A673 (cell line): ENCODE data around the gene MDH1. TPM values are rescaled to one million over a fixed set of nuclear protein-coding genes. Genes with fewer than 3 reads are reported as not detected.

Experiments used
- BruUV-seq: library from RNA; stranded (reverse); fragments of 400-500 nt; replicated peaks from 2 replicates; lab custom pipeline; 2021; lab: Mats Ljungman, UMichigan
- CTCF ChIA-PET: fragments of 300-600 bp; sonication (Branson Sonifier 250); formaldehyde crosslinking; loops from one replicate; lab custom pipeline; 2022; ENCODE audit warnings: antibody characterized with exemption; lab: Charles Lee
- POLR2A ChIA-PET: fragments of 300-600 bp; sonication (Branson Sonifier 250); formaldehyde crosslinking; loops from one replicate; lab custom pipeline; 2022; ENCODE audit warnings: antibody characterized with exemption; ENCODE audit not compliant: low non-redundant PET; lab: Charles Lee
- DNase-seq: peaks from one replicate; pipeline ENCODE4 v3.0.0-alpha.2; 2015; ENCODE audit warnings: low spot score
- H3K27ac ChIP-seq: fragments of 200-600 bp; sonication (generic); 2 replicates; pipeline ENCODE4 v1.5.1; 2016; ENCODE audit warnings: mixed run types, low read depth, mild to moderate bottlenecking, mixed read lengths, antibody characterized with exemption, low read length; ENCODE audit not compliant: poor library complexity, severe bottlenecking
- H3K27me3 ChIP-seq: fragments of 200-600 bp; sonication (generic); replicated peaks from 2 replicates; pipeline ENCODE4 v1.6.1; 2017; ENCODE audit warnings: mixed run types, low read depth, mild to moderate bottlenecking, mixed read lengths, antibody characterized with exemption, low read length; ENCODE audit not compliant: insufficient read depth, poor library complexity
- H3K36me3 ChIP-seq: fragments of 200-600 bp; sonication (generic); 2 replicates; pipeline ENCODE4 v1.6.1; 2016; ENCODE audit warnings: mixed run types, mild to moderate bottlenecking, mixed read lengths, antibody characterized with exemption, low read length; ENCODE audit not compliant: insufficient read depth, poor library complexity, severe bottlenecking
- H3K4me1 ChIP-seq: fragments of 200-600 bp; sonication (generic); 2 replicates; pipeline ENCODE4 v1.6.1; 2017; ENCODE audit warnings: mixed run types, mild to moderate bottlenecking, mixed read lengths, antibody characterized with exemption, low read length; ENCODE audit not compliant: insufficient read depth, poor library complexity, severe bottlenecking
- H3K4me3 ChIP-seq: fragments of 200-600 bp; sonication (generic); 2 replicates; pipeline ENCODE4 v1.5.1; 2016; ENCODE audit warnings: low read depth, mixed run types, mild to moderate bottlenecking, mixed read lengths, low read length; ENCODE audit not compliant: poor library complexity, severe bottlenecking
- H3K9me3 ChIP-seq: fragments of 200-600 bp; sonication (generic); 2 replicates; pipeline ENCODE4 v1.6.1; 2016; ENCODE audit warnings: mixed run types, low read depth, mild to moderate bottlenecking, mixed read lengths, antibody characterized with exemption, low read length; ENCODE audit not compliant: poor library complexity, severe bottlenecking
- CTCF ChIP-seq: fragments of 300-800, 200-600 bp; sonication (generic); conservative IDR thresholded peaks from 2 replicates; pipeline ENCODE4 v1.5.1; 2017; ENCODE audit warnings: low read depth, mild to moderate bottlenecking, antibody characterized with exemption, low read length, moderate library complexity, mixed read lengths
- EZH2 ChIP-seq: fragments of 200-600 bp; sonication (generic); IDR thresholded peaks from 2 replicates; pipeline ENCODE4 v1.6.1; 2017; ENCODE audit warnings: borderline replicate concordance, low read depth, mild to moderate bottlenecking, mixed read lengths, antibody characterized with exemption, low read length; ENCODE audit not compliant: poor library complexity, severe bottlenecking
- intact Hi-C: fragments of 100-400 bp; cut with micrococcal nuclease; formaldehyde crosslinking; loops from one replicate; pipeline ENCODE4 v1.10.0; 2022; ENCODE audit not compliant: unreplicated experiment
- total RNA-seq: library from RNA; stranded (reverse); gene quantifications from 2 replicates; pipeline ENCODE4 v1.2.3, GENCODE V29; 2021

The MDH1 gene
- total RNA-seq, 1 experiment from 2014 or later = 185 TPM

GRCh38 chr2:63632382-63632781 lies 43.6 kb downstream of the MDH1 start:
- no peak for TF ChIP-seq CTCF
- TF ChIP-seq EZH2 = no peak
- CTCF ChIA-PET = no interaction called here
- no peaks in the 10 kb centered on the region for H3K36me3 ChIP-seq
- DNase-seq = no peak
- H3K4me1 ChIP-seq = no peaks in the 10 kb centered on the region
- H3K27ac ChIP-seq = no peak overlapping the region
- POLR2A ChIA-PET = no interaction called here
- no peaks in the 10 kb centered on the region for H3K27me3 ChIP-seq
- H3K9me3 ChIP-seq = peaks cover 15% of the 10 kb centered on the region
- H3K4me3 ChIP-seq = no peak overlapping the region
- no TSS peak for BruUV-seq
- intact Hi-C loops = no loop called here

- ChIA-PET POLR2A (no interaction called here), CTCF (no interaction called here)
- Histone ChIP-seq H3K9me3 (no peaks in the 10 kb centered on the region), H3K27ac (no peak overlapping the region), H3K36me3 (no peaks in the 10 kb centered on the region), H3K4me1 (no peaks in the 10 kb centered on the region), H3K27me3 (peaks cover 10% of the 10 kb centered on the region), H3K4me3 (no peak overlapping the region)
- TF ChIP-seq EZH2 (no peak), CTCF (no peak)
- intact Hi-C loops = no loop called here
- BruUV-seq = no TSS peak
- DNase-seq = no peak
These were observed 50.6 kb downstream of the MDH1 start for GRCh38 chr2:63639344-63639743.

- H3K27ac ChIP-seq = no peak overlapping the region
- ChIA-PET CTCF (no interaction called here), POLR2A (no interaction called here)
- H3K9me3 ChIP-seq = no peaks in the 10 kb centered on the region
- intact Hi-C loops = no loop called here
- BruUV-seq = no TSS peak
- H3K4me1 ChIP-seq = no peaks in the 10 kb centered on the region
- H3K27me3 ChIP-seq = peaks cover 22% of the 10 kb centered on the region
- no peaks in the 10 kb centered on the region for H3K36me3 ChIP-seq
- TF ChIP-seq EZH2 (no peak), CTCF (no peak)
- no peak overlapping the region for H3K4me3 ChIP-seq
- DNase-seq = no peak
These were observed 54.2 kb downstream of the MDH1 start for GRCh38 chr2:63642946-63643345.
